Measurements from ENCODE around the gene UMODL1.

DNA sequence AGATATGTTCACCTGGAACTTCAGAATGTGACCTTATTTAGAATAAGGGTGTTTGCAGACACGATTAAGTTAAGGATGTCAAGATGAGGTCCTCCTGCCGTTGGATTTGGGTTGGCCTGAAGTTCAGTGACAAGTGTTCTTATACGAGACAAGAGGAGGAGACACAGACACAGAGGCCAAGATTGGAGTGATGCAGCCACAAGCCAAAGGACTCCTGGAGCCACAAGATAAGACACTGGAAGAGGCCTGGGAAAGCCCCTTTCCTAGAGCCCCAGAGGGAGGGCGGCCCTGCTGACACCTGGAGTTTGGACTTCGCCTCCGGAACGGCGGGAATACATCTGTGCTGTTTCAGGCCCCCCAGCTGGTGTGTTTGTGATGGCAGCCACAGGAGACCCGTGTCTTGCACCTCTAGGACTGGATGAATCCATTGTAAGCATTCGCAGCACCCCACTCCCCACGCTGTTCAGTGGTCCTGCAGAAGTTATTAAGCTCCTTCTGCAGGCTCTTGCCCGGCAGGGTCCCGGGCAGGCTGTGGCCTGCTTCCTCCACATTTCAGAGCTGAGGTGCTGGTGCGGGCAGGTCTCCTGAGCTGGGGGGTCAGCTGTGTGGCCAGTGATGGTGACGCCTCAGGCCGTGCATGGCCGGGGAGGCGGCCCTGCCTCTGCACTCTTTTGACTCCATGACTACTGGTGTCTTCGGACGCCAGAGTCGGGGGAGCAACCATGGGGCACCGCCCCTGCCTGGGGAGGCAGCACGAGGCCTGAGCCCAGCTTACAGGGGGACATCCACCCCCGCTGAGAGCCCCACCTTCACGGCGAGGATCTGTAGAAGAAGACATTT lies 34.6 kb downstream of the UMODL1 start:
- TF ChIP-seq CTCF (IDR thresholded peaks at IDR 0.05; ENCODE audit: borderline replicate concordance, extremely low read depth, low read length, poor library complexity, severe bottlenecking), result no peak
- no peak for TF ChIP-seq EZH2 (IDR thresholded peaks at IDR 0.05; ENCODE audit: borderline replicate concordance, low read depth, low read length, severe bottlenecking)
